HG02840 (cell line): Measurements from ENCODE around the gene RAD23B.
"Not testable (repeated sequence)": the region's sequence is repeated elsewhere in the genome, so short reads cannot be mapped to it uniquely, and the experiment has no call there.

Experiments used
- ATAC-seq: cut with Tn5 transposase; IDR thresholded peaks from one replicate; pipeline ENCODE4 v1.9.1; 2021; ENCODE audit warnings: mild to moderate bottlenecking, moderate library complexity, moderate number of reproducible peaks; ENCODE audit not compliant: unreplicated experiment, low FRiP score

RAD23B gene

DNA sequence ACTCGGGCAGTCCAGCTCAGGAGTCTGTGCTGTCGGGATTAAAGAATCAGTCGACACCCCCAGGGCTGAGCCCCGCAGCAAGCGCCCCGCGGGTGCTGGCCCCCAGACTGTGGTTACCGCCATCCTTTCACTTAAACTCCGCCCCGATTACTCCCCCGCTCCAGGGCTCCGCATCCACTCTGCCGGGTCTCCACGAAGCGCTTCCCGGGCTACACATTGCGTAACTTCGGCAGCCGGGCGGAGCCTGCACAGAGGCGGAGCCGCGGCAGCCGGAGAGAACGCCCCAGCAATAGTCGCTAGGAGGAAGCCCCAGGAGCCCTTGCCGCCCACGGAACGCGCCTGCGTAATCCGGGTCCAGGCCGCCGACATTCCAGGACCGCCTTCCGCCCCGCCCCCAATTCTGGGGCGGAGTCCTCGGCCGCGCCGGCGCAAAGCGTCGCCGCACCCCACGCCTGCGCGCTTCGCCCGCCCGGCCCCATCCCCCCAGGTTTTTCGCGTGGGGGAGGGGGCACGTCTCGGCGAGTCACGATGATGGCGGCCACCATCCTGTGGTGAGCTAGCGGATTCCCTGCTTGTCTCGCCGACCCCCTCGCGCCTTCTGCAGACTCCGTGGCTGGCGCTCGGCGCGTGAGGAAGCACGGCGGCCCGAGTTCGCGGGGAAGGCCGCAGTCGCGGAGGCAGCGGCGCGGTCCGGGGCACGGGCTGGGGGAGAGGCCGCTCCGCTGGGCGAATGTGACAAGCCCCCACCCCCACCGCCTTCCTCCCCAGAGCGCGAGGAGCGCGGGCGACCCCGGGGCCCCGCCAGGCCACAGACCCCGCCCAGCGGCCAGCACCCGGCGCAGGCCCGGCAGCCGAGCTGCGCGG lies at the start of gene RAD23B:
TSS of gene RAD23B (plus strand) at position 521 of the 864 bp plus-strand sequence. CDS start 351 bp downstream, outside the sequence.
- ATAC-seq = peak; percentile 82

DNA sequence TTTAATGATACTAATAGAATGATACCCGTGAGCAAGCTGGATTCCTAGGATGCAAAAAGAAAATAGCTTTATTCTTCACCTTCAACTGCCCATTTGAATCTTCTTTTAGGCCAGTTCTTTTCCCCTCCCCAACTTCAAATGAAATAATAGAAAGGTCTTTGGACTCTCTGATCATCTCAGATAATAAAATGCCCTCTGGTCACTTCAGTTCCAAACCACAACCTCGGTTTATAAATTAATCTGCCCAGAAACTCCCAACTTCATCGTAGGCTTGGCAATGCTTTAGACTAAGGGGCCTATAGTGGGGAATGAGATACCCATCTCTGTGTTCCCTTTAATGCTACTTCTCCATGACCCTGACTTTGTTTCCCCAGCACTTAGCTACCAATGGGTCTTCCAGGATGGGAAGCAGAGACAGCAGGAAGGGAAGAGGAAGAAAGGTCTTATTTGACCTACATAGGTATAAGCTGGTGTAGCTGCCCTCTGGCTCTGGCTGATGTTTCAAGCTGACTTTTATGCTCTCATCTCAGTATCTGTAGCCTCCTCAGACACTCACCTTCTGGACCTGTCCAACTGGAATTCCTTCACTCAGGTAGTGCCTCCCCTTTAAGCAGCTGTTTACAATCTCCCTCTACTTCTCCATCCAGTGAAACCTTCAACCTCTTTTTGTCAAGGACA lies 47.2 kb upstream of the RAD23B start:
- ATAC-seq = no peak

DNA sequence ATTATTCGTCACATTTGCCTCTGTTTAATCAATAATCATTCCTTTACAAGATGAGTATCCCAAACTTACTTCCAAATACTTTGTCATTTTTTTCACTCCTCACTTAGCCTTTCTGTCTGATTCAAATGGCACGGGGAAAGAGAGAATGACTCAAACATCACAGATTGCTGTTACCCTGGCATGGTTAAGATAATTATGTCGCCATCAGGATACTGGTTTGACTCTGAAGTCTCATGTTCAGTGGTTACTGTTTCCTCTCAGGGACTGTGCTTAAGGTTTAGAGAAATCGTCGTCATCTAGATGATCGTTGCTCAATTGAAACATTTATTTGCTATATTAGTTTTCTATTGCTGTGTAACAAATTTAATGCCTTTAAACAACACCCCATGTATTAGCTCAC lies 45.2 kb upstream of the RAD23B start:
- ATAC-seq = no peak

DNA sequence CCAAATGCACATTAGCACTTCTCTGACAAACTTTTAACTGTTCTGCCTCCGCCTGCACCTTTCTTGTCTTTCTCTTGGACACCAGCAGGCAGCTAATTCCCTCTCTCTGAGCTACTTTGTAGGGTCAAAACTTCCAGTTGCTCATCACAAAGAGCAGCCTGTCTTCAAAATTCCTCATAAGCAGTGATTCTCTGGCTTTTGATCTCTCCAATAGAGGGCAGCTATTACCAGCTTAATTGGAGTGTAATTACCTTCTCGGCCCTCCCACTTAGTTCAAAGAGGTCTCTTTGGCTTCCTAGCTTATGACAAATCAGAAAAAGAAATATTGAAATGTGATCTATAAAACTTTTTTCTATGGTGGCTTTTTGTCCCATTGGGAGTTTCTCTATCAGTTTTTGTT lies 43.6 kb upstream of the RAD23B start:
- no peak for ATAC-seq

DNA sequence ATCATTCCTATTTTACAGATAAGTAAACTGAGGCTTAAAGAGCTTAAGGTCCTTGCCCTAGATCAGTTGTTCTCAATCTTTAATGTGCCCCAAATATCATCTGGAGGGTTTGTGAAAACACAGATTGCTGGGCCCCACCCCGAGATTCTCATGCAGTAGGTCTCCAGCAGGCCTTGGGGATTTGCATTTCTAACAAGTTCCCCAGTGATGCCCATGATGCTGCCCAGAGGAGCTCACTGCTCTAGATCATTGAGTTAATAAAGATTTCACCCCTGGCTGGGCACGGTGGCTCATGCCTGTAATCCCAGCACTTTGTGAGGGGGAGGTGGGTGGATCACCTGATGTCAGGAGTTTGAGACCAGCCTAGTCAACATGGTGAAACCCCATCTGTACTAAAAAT lies 42.8 kb upstream of the RAD23B start:
- ATAC-seq = no peak

DNA sequence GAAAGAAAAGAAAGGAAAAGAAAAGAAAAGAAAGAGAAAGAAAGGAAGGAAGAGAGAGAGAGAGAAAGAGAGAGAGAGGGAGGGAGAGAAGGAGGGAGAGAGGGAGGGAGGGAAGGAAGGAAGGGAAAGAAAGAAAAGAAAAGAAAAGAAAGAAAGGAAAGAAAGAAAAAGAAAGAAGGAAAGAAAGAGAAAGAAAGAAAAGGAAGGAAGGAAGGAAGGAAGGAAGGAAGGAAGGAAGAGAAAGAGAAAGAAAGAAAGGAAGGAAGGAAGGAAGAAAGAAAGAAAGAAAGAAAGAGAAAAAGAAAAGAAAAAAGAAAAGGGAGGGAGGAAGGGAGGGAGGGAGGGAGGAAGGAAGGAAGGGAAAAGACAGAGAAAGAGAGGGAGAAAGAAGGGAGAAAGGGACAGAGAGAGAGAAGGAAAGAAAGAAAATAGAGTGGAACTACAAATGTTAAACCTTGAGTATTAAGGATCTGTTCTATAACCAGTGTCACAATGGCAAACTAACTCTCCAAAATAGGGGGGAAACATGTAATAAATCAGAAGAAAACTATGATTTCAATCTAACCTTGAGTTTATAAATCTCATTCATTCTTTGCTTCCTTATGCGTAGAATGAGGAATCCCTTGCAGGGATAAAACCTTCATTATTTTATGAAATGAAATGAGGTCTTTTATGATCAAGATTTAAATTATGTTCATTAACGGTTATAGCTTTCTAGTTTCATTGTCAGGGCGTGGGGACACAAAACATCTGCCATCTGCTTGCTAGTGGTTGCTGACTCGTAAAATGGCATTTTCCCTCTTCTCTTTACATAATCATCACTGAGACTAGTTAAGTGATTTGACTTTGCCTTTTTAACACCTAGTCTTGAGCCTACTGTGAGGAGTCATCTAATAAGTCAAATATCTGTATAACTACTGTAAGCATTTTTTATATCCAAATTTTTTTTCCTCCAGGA lies 40.7 kb upstream of the RAD23B start:
- no peak for ATAC-seq

DNA sequence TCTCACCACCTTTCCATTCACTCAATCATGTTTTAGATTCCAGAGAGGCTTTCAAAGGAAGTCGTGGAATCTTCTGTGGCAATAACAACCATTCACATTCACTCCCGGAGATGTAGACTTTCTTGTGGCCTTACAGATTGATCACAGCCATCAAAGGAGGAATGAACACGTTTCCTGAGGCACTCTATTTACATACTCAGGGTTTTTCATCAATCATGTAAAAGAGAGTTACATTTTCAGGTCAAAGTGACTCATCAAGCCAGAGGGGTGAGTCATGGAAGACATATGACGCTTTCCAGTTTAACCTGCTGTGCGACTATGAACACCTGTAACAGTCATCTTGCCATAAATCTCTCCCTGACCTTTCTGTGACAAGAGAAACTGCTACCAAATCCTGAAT lies 39.3 kb upstream of the RAD23B start:
- ATAC-seq = no peak

DNA sequence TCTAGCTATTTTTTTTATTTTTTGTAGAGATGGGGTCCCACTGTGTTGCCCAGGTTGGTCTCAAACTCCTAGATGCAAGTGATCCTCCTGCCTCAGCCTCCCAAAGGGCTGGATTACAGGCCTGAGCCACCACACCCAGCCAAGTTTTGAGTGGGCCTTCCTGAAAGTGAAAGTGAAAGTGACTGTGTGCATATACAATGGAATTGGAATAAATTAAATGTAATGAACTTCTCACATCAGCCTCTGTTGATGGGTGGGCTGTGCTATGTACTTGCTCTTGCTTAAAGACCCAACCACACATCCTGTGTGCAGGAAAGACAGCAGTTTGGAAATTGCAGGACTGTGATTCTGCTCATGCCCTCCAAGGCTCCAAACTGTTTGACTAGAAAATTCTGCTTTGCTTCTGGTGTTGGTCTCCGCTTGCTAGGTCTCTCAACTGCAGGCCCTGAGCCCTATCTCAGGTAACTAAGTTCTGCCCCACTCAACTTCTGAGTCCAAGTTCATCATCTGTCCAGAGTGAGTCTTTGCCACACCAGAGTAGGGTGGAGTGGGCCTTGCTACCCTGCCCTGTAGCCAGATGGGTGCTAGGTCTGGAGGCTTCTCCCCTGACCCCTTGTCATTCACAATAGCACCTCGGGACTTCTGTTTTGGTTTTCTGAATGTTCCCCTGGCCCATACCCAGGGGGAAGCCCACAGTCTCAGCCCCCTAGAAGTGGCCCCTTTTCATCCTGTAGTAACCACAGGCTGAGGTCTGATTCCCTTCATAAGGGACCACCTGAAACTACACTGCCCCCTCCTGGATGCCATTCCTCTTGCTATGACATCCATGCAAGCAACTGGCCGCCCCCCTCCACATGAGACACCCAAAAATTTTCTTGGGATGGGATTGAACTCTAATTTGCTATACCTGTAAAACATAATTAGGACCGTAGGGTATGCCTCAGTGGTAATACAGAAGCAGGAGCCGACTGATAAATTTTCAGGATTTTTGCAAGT lies 36.5 kb upstream of the RAD23B start:
- ATAC-seq = no peak

DNA sequence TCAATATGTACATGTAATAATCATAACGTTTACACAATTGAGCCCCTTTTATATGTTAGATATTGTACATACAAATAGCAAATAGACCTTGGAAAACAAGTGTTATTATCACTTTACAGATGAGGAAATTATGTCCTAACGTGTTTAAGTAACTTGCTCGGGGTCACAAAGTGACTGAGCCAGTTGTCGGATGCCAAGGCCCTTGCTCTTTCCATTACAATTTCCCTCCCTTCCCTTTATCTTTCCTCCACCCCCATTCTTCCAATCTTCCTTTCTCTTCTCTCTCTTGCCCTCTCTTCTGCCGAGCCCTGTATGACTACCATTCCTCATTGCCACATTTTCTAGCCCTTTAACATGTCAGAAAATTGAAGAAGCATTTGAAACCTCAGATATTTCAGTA lies 34.4 kb upstream of the RAD23B start:
- no peak for ATAC-seq

DNA sequence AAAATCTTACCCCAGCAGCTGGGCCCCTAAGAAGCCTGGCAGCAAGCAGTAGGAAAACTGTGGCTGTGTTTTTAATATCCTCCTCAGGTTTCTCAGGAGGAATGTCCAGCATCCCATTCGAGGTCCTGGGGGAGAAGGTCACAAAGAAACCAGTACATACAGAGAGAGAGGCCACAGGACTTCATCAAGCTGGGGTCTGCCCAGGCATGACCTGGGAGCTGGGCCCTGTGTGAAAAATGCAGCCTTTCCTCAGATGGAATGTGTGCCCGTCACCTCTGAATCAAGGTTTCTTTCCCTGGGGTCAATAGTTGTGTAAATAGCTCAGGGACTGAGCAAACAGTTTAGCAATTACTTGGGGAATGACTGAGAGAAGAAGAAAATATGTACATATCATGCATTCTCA lies 33.9 kb upstream of the RAD23B start:
- ATAC-seq = no peak

DNA sequence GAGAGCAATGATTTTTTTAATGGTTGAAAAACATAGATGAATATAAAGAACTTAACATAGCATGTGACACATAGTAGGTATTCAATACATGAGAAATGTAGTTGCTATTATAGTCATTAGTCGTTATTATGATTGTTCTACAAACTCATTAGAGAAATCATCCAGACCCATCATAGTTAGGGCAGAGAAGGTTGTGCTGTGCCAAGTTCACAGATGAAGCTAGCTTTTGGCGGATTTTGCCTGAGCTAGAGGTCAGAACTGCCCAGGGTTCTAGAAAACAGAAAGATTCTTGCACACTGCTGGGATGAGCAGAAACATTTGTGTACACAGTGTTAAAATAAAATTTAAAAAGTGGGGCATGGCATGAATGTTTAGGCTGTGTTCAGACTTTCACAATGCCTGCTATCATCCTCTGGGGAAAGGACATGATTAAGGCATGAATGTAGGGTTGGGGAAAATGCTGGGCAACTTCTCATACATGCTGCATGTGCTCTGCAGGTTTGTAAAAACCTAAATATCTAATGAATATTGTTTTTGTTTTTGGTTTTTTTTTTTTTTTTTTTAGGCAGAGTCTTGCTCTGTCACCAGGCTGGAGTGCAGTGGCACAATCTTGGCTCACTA lies 33.3 kb upstream of the RAD23B start:
- no peak for ATAC-seq

DNA sequence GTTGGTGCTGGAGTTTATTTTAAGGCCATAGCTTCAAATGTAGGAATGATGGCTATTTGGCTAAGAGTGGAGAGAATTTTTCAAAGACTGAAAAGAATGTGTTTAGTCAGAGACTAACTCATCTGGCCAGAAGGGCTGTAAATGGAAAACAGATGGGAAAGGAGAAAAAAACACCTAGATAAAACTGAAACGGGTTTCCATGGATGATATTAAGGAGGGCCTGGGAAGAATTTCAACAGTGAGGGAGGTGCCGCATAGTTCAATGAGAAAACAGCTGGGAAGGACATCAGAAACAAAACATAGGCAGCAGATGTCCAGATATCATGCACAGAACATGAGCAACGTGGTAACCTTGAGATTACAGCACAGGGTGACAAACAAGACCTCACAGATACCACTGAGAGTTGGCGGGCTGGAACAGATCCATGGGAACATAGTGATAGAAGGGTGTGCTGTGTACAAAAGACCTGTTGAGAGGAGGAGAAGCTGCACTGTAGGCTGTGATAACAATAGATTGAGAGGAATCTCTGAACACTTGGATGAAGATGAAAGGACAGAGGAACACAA lies 31.2 kb upstream of the RAD23B start:
- ATAC-seq = no peak

DNA sequence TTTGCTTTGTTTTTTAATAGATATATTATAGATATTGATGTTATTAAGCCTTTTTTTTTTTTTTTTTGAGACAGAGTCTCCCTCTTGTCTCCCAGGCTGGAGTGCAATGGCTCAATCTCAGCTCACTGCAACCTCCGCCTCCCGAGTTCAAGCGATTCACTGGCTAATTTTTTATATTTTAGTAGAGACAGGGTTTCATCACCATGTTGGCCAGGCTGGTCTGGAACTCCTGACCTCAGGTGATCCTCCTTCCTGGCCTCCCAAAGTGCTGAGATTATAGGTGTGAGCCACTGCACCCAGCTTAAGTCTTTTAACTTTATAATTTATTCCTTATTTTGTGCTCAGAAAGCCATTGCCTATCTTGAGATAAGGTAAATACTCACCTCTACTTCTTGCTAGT lies 24.2 kb upstream of the RAD23B start:
- ATAC-seq = no peak

DNA sequence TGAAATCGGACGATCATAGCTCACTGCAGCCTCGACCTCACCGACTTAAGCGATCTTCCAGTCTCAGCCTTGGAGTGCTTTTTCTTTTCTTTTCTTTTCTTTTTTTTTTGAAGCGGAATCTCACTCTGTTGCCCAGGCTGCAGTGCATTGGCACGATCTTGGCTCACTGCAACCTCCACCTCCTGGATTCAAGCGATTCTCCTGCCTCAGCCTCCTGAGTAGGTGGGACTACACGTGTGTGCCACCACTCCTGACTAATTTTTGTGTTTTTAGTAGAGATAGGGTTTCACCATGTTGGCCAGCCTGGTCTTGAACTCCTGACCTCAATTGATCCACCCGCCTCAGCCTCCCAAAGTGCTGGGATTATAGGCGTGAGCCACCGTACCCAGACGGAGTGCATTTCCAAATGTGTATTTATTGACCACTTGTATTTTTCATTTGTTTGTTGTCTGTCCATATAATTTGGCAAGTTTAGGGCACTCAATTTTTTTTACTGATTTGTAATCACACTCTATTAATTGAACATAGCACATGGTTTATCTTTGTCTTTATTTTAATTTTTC lies 23.2 kb upstream of the RAD23B start:
- ATAC-seq = not testable (repeated sequence)

DNA sequence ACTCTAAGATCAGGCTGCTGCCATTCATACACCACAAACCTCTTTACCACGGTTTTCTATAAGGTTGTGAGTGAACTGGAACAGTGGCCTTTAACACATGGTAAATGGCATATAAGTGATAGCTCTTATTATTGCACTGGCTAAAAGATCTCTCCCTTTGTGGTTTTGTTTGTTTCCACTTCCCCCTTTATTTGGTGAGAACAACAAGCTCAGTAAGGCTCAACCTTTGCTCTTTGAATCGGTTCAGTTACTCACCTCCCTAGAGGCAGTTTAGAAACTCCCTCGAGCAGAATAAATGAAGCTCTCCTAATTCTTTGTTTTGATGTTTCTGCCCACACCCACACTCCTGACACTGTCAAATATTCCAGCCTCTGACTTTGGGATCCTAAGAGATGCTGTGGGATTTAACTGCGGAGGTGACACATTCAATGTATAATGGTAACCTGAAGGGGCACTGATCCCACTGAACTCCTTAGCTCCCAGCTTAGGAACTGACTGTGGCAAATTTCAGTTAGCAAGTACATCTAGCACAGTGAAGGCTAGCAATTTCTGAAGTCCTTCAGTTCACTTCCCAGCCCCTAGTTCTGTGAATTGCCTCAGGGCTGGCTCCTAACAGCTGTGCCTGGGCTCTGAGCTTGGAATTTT lies 22.5 kb upstream of the RAD23B start:
- ATAC-seq = peak; percentile 99

DNA sequence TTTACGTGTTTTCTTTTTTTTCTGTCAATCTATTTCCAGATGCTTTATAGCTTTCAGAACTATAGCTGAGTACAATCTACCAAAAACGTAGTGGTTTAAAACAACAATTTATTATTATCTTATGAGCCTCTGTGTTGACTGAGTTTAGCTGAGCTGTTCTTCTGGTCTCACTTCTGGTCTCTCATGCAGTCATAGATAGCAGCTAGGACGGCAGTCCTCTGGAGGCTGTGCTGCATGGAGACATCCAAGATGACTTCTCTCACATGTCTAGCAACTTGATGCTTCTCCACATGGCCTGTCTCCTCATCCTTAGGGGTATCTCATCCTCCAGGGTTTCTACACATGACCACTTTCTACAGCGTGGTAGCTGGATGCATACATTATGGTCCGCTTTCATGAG lies 22.0 kb upstream of the RAD23B start:
- no peak for ATAC-seq

DNA sequence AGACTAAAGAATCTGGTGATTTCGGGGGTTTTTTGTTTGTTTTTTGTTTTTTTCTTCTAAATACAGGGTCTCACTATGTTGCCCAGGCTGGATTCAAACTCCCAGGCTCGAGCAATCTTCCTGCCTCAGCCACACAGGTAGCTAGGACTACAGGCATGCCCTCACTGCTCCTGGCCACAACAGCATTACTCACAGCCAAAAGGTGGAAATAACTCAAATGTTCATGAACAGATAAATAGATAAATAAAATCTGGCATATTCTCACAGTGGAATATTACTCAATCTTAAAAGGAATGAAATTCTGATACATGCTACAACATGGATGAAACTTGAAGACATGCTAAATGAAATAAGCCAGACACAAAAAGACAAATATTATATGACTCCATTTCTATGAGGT lies 19.8 kb upstream of the RAD23B start:
- no peak for ATAC-seq
